ENCODE data around the gene IL12RB2. TPM values are rescaled to one million over a fixed set of nuclear protein-coding genes. Genes with fewer than 3 reads are reported as not detected.
A peak's percentile ranks its signal among the peaks of the same experiment; 100 is the strongest.

The IL12RB2 gene
- total and polyA plus RNA-seq, 2 donors (not counting 1 experiment from before 2014, with no cell fraction given) = 0.01 TPM; not detected in 1

DNA sequence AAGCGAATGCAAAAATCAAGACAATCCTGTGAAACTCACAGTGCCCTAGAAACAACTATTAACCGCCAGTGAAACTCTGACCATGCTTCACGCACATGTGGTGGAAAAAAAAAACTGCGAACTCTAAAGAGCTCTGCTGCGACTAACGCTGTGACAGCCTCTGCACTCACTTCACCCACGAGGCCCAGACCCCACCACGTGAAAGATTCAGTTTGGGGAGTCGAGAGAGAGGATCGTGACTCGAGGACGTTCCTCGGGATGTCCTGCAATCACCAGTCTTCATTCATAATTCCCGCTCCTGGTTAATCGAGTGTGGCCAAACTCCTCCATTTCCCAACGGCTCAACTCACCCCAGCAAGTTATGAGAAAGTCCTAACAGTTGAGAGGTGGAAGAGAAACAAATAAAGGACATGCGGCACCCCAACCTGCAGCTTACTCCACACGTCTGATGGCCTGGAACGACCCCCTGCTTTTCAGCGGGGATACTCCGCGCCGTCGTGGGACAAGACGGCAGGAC lies 121.4 kb downstream of the IL12RB2 start:
- DNase-seq (ENCODE audit: low read depth in 2 of 2) = peak; percentile 18 to 21
- Histone ChIP-seq H3K36me3 (ENCODE audit: control insufficient read depth, insufficient read depth, low read length) (peaks cover 12% of the 10 kb centered on the region), H3K27me3 (ENCODE audit: control insufficient read depth, insufficient read depth, low read length) (no peaks in the 10 kb centered on the region), H3K9me3 (ENCODE audit: control insufficient read depth, insufficient read depth, low read depth, low read length) (no peaks in the 10 kb centered on the region), H3K4me1 (ENCODE audit: control insufficient read depth, extremely low read depth, insufficient read depth, low read length) (peaks cover 7% of the 10 kb centered on the region), H3K79me2 (ENCODE audit: control insufficient read depth, insufficient read depth, low read length) (peaks cover 60% of the 10 kb centered on the region), H4K20me1 (ENCODE audit: control insufficient read depth, extremely low read depth, insufficient read depth, low read length) (peaks cover 22% of the 10 kb centered on the region), H3K9ac (ENCODE audit: insufficient read depth, low read length) (peak overlapping the region; percentile 84), H3K27ac (ENCODE audit: insufficient read depth, low read length) (peak overlapping the region; percentile 88), H3K4me3 (replicated peaks in 1 of 4; ENCODE audit: control extremely low read depth in 1 of 4, insufficient read depth in 1 of 4, low read depth in 3 of 4, low read length in 4 of 4) (peak overlapping the region; percentile 81 to 97 (median 86)), H3K4me2 (ENCODE audit: extremely low read depth, insufficient read depth, low read length) (peak overlapping the region; percentile 86), H2AFZ (ENCODE audit: low read length) (no peak overlapping the region)
- TF ChIP-seq, protein P1, sequence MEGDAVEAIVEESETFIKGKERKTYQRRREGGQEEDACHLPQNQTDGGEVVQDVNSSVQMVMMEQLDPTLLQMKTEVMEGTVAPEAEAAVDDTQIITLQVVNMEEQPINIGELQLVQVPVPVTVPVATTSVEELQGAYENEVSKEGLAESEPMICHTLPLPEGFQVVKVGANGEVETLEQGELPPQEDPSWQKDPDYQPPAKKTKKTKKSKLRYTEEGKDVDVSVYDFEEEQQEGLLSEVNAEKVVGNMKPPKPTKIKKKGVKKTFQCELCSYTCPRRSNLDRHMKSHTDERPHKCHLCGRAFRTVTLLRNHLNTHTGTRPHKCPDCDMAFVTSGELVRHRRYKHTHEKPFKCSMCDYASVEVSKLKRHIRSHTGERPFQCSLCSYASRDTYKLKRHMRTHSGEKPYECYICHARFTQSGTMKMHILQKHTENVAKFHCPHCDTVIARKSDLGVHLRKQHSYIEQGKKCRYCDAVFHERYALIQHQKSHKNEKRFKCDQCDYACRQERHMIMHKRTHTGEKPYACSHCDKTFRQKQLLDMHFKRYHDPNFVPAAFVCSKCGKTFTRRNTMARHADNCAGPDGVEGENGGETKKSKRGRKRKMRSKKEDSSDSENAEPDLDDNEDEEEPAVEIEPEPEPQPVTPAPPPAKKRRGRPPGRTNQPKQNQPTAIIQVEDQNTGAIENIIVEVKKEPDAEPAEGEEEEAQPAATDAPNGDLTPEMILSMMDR (conservative IDR thresholded peaks at IDR 0.05 in 1 of 2, IDR thresholded peaks at IDR 0.05 in 1 of 2; ENCODE audit: low read depth in 1 of 2, low read length in 2 of 2) = no peak
- TF ChIP-seq EZH2 (IDR thresholded peaks at IDR 0.05; ENCODE audit: low read length, missing control alignments) = no peak

DNA sequence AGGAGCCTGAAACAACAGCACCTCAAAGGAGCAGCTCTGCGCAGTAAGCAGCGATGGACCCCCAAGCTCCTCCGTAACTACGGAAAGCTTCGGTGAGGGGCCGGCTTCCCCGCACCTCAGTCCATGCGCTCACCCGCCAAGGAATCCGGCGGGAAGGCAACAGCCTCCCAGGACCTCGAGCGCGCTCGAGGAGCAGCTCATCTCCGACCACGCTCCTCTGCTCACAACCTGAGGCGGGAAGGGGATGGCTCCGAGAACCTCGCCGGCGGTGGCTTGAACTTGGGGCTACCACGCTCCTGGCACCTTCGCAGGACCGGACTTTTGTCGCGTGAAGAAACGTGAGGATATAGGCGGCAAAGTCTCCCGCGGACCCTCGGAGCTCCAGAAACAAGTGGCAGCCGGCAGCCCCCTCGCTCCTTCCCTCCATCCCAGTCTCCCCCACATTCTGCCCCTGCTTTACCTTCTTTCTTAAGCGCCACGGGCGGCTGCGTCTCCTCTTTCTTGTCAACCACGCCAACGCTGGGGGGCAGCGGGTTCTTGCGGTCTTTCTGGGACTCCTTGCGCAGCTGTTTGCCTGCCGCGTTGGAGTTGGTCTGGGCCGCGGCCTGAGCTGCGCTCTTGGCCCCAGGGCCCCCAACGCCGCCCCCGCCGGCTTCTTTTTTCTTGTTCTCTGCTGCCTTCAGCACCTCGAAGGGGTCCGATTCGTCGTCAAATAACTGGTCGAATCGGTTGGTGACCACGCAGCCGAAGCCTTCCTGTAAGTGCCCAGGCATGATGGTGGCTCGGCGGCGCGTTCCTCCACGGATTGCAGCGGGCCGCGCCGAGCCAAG lies 122.1 kb downstream of the IL12RB2 start:
- Histone ChIP-seq H2AFZ (ENCODE audit: low read length) (peak overlapping the region; percentile 52), H3K36me3 (ENCODE audit: control insufficient read depth, insufficient read depth, low read length) (peaks cover 12% of the 10 kb centered on the region), H3K4me3 (replicated peaks in 1 of 4; ENCODE audit: control extremely low read depth in 1 of 4, insufficient read depth in 1 of 4, low read depth in 3 of 4, low read length in 4 of 4) (peak overlapping the region; percentile 81 to 97 (median 86)), H3K4me1 (ENCODE audit: control insufficient read depth, extremely low read depth, insufficient read depth, low read length) (peaks cover 9% of the 10 kb centered on the region), H3K9ac (ENCODE audit: insufficient read depth, low read length) (peak overlapping the region; percentile 84), H3K27me3 (ENCODE audit: control insufficient read depth, insufficient read depth, low read length) (no peaks in the 10 kb centered on the region), H3K4me2 (ENCODE audit: extremely low read depth, insufficient read depth, low read length) (peak overlapping the region; percentile 86), H3K9me3 (ENCODE audit: control insufficient read depth, insufficient read depth, low read depth, low read length) (no peaks in the 10 kb centered on the region), H3K79me2 (ENCODE audit: control insufficient read depth, insufficient read depth, low read length) (peaks cover 54% of the 10 kb centered on the region), H3K27ac (ENCODE audit: insufficient read depth, low read length) (peak overlapping the region; percentile 88), H4K20me1 (ENCODE audit: control insufficient read depth, extremely low read depth, insufficient read depth, low read length) (peaks cover 22% of the 10 kb centered on the region)
- no peak for DNase-seq (ENCODE audit: low read depth in 2 of 2)
- TF ChIP-seq, protein P1 (conservative IDR thresholded peaks at IDR 0.05 in 1 of 2, IDR thresholded peaks at IDR 0.05 in 1 of 2; ENCODE audit: low read depth in 1 of 2, low read length in 2 of 2) = no peak
- no peak for TF ChIP-seq EZH2 (IDR thresholded peaks at IDR 0.05; ENCODE audit: low read length, missing control alignments)

DNA sequence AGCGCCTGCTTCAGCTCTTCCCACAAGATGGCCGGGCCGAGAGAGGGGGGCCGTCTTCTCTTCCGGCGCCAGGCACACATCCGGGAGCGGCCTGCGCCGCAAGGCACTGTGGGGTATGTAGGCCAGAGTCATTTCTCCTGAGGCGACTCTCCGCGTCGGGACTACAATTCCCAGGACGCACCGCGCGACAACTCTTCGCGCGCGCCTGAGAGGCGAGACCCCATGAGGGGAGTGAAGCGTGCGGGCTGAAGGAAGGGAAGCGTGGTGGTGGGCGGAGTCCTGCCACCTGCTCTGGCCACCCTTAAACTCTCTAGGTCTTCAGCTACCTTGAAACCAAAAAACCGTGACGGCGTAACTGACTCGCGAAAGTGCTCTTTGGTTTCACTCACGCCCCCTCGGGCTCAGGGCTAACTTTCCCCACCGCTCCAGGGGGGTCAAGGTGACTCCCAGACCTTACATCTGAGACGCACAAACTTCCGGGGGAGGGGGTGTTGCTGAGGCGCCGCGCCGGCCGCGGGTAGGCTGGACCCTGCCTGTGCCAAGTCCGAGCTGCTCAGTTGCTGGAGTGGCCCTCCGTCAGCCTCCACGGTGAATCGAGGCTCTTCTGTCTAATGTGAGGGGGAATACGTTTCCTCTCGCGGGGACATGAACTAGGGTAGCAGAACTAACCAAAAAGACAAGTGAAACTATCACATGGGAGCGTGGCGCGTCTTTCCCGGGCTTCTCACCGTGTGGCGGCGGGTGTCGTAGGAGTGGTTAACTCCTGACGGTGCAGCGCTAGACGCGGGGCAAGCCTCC lies 122.9 kb downstream of the IL12RB2 start, which contains the start of gene SERBP1:
Gene SERBP1, minus strand, starts transcription at position 45 of the 798 bp plus-strand sequence. CDS start 102 bp downstream, outside the sequence.
- TF ChIP-seq, protein P1 (conservative IDR thresholded peaks at IDR 0.05 in 1 of 2, IDR thresholded peaks at IDR 0.05 in 1 of 2; ENCODE audit: low read depth in 1 of 2, low read length in 2 of 2) = no peak
- TF ChIP-seq EZH2 (IDR thresholded peaks at IDR 0.05; ENCODE audit: low read length, missing control alignments) = no peak
- no peaks in the 10 kb centered on the region for H3K9me3 ChIP-seq (ENCODE audit: control insufficient read depth, insufficient read depth, low read depth, low read length)

More for the DNA sequence above, 122.9 kb downstream of the IL12RB2 start, which contains the start of gene SERBP1:
- DNase-seq (ENCODE audit: low read depth in 2 of 2) = peak; percentile 95 to 96
- peak within 1 kb of the TSS; percentile 81 to 97 (median 86) for H3K4me3 ChIP-seq (replicated peaks in 1 of 4; ENCODE audit: control extremely low read depth in 1 of 4, insufficient read depth in 1 of 4, low read depth in 3 of 4, low read length in 4 of 4)
- H3K4me1 ChIP-seq (ENCODE audit: control insufficient read depth, extremely low read depth, insufficient read depth, low read length) = peaks cover 9% of the 10 kb centered on the region
- H3K79me2 ChIP-seq (ENCODE audit: control insufficient read depth, insufficient read depth, low read length) = peaks cover 47% of the 10 kb centered on the region
- H2AFZ ChIP-seq (ENCODE audit: low read length) = peak within 1 kb of the TSS; percentile 98
- H3K9ac ChIP-seq (ENCODE audit: insufficient read depth, low read length) = peak within 1 kb of the TSS; percentile 84
- peaks cover 8% of the 10 kb centered on the region for H3K36me3 ChIP-seq (ENCODE audit: control insufficient read depth, insufficient read depth, low read length)
- H3K27ac ChIP-seq (ENCODE audit: insufficient read depth, low read length) = peak within 1 kb of the TSS; percentile 88
- peaks cover 19% of the 10 kb centered on the region for H4K20me1 ChIP-seq (ENCODE audit: control insufficient read depth, extremely low read depth, insufficient read depth, low read length)
- peak within 1 kb of the TSS; percentile 95 for H3K4me2 ChIP-seq (ENCODE audit: extremely low read depth, insufficient read depth, low read length)
- no peaks in the 10 kb centered on the region for H3K27me3 ChIP-seq (ENCODE audit: control insufficient read depth, insufficient read depth, low read length)
